K562 (cell line): Measurements from ENCODE around the gene VPS11. TPM values are rescaled to one million over a fixed set of nuclear protein-coding genes. Genes with fewer than 3 reads are reported as not detected.
A peak's percentile ranks its signal among the peaks of the same experiment; 100 is the strongest.

Source experiments
- ARID2 ChIP-seq: fragments of 450-650 bp; IDR thresholded peaks from 2 replicates; pipeline ENCODE4 v1.6.1; 2017; ENCODE audit warnings: antibody characterized with exemption, mild to moderate bottlenecking
- C11orf30 ChIP-seq: fragments of 450-650 bp; IDR thresholded peaks from 2 replicates; pipeline ENCODE4 v1.6.1; 2016; ENCODE audit warnings: low read depth, mild to moderate bottlenecking
- ELF2 ChIP-seq: fragments of 250-450 bp; sonication (Bioruptor Pico); IDR thresholded peaks from 2 replicates; pipeline ENCODE4 v1.5.0; 2021; ENCODE audit warnings: mild to moderate bottlenecking
- FOS ChIP-seq: IDR thresholded peaks from 3 replicates; pipeline ENCODE4 v1.6.1; 2011; ENCODE audit not compliant: insufficient read length; ENCODE audit errors: extremely low read depth
- FOXM1 ChIP-seq, 2 experiments: fragments of 450-650 bp in 1 of 2; sonication (generic) in 1 of 2; formaldehyde crosslinking in 1 of 2; IDR thresholded peaks; 2 replicates each; pipeline versions ENCODE4 v1.6.1 to v1.9.0; 2017 to 2022; ENCODE audit warnings: low read depth in 2 of 2, mild to moderate bottlenecking in 2 of 2, missing genetic modification reagents in 1 of 2, moderate library complexity in 1 of 2
- FOXP1 ChIP-seq: sonication (generic); formaldehyde crosslinking; IDR thresholded peaks from 2 replicates; pipeline ENCODE4 v1.8.0; 2022; ENCODE audit warnings: mild to moderate bottlenecking, missing genetic modification reagents
- HMG20A ChIP-seq: fragments of 450-650 bp; formaldehyde crosslinking; conservative IDR thresholded peaks from 2 replicates; pipeline ENCODE4 v1.4.0; 2020; ENCODE audit warnings: mild to moderate bottlenecking, mixed read lengths
- POLR2H ChIP-seq: IDR thresholded peaks from 2 replicates; pipeline ENCODE4 v1.6.1; 2016; ENCODE audit warnings: missing genetic modification characterization, low read depth, mild to moderate bottlenecking, control low read depth, missing compliant biosample characterization, moderate library complexity
- RBM22 ChIP-seq: fragments of 200-400 bp; formaldehyde crosslinking; IDR thresholded peaks from 2 replicates; pipeline ENCODE4 v1.6.1; 2018; ENCODE audit warnings: low read length, low read depth; ENCODE audit not compliant: poor library complexity, severe bottlenecking
- SIN3B ChIP-seq: fragments of 450-650 bp; IDR thresholded peaks from 2 replicates; pipeline ENCODE4 v1.6.1; 2017; ENCODE audit warnings: low read depth, mild to moderate bottlenecking, moderate library complexity
- SP1 ChIP-seq: sonication (generic); formaldehyde crosslinking; IDR thresholded peaks from 2 replicates; pipeline ENCODE4 v1.8.1; 2022; ENCODE audit warnings: mild to moderate bottlenecking, missing genetic modification reagents
- SRF ChIP-seq, 2 experiments: fragments of 250-450, 450-650 bp in 1 of 2; sonication (Bioruptor Pico) in 1 of 2; sonication (generic) in 1 of 2; formaldehyde crosslinking; IDR thresholded peaks; 2 replicates each; pipeline versions ENCODE4 v1.5.0 to v1.5.1; 2020 to 2022; ENCODE audit warnings: mild to moderate bottlenecking in 1 of 2, missing genetic modification reagents in 1 of 2
- TCF3 ChIP-seq: sonication (generic); formaldehyde crosslinking; IDR thresholded peaks from 2 replicates; pipeline ENCODE4 v1.4.0; 2020; ENCODE audit warnings: mild to moderate bottlenecking, missing genetic modification reagents
- ZNF431 ChIP-seq: sonication (generic); formaldehyde crosslinking; IDR thresholded peaks from 2 replicates; pipeline ENCODE4 v1.8.0; 2022; ENCODE audit warnings: mild to moderate bottlenecking, missing genetic modification reagents
- polyA plus RNA-seq, 8 experiments: library from polyadenylated mRNA; depleted of rRNA in 4 of 8; stranded (reverse) in 5 of 8; unstranded in 3 of 8; fragments of >200 nt; fragmentation: Nextera tagmentation in 2 of 8; fragmentation: Illumina TruSeq in 1 of 8; extraction: Ambion mirVana in 2 of 8; extraction: Trizol in 1 of 8; gene quantifications; 2 replicates each; pipeline versions ENCODE4 v1.2.1 to v1.2.3, GENCODE V29; 2011 to 2014; ENCODE audit warnings: inconsistent platforms in 1 of 8, missing spikeins in 1 of 8
- total RNA-seq, 7 experiments: library from RNA; depleted of rRNA in 6 of 7; stranded (reverse); fragments of >200 nt in 6 of 7; fragmentation: Illumina TruSeq in 2 of 7; extraction: Trizol in 2 of 7; gene quantifications; 2 replicates each; pipeline versions ENCODE4 v1.2.1 to v1.2.3, GENCODE V29; 2011 to 2021; ENCODE audit warnings: low replicate concordance in 1 of 7
- TF ChIP-seq, protein P1 (sequence below): fragments of 450-650 bp; IDR thresholded peaks from 2 replicates; pipeline ENCODE4 v1.7.1; 2018; ENCODE audit warnings: mild to moderate bottlenecking, low read depth; ENCODE audit not compliant: partially characterized antibody
- TF ChIP-seq, protein P2 (sequence below): sonication (generic); formaldehyde crosslinking; IDR thresholded peaks from 2 replicates; pipeline ENCODE4 v1.8.0; 2022; ENCODE audit warnings: mild to moderate bottlenecking, missing genetic modification reagents
- TF ChIP-seq, protein P3 (sequence below): fragments of 200-800 bp; sonication (Bioruptor generic); IDR thresholded peaks from 2 replicates; pipeline ENCODE4 v1.6.1; 2017; ENCODE audit warnings: missing genetic modification characterization, missing compliant biosample characterization
- TF ChIP-seq, protein P4 (sequence below): fragments of 250-450 bp; sonication (Bioruptor Pico); IDR thresholded peaks from 2 replicates; pipeline ENCODE4 v1.4.0; 2020; ENCODE audit warnings: mild to moderate bottlenecking, moderate library complexity

VPS11 gene
- total and polyA plus RNA-seq, 9 of the 15 experiments (the other 6 are each of a cell fraction or from before 2014, with no cell fraction given) = 14.1 to 35.5 (median 27.5) TPM

DNA sequence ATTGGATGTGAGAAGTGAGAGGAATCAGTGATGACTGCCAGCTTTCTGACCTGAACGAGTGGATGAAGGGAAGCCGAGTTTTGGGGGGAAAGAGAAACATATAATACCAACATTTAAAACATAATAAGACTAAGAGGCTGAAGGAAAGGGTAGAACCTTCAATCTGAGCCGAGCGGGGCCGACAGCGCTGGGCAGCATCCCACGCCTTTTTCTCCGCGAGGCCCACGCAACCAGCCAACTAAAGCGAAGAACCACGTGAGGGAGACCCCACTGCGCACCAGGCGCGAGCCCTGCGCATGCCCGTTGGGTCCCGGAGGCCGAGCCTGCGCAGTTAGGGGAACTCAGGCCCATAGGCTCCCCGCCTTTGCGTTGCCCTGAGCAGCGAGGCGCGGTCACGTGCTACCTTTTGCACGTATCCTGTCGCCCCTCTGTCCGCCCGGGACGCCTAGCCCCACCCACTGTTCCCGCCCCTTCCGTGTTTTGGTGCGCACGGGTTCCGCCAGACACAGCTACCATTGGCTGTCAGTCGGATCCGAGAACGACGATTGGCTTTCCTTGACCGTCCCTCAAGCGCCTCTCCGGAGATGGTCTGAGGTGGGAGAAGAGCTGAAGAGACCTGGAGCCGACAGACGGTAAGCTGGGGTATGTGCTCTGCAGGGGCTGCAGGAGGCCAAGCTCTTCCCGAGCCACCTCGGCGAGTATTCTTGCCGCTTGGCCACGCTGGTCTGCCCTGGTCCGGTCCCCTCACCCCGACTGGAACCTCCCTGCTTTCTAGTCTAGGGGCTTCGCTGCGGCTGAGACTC lies 53.6 kb downstream of the VPS11 start, which contains the start of gene HINFP (continued):
- TF ChIP-seq POLR2H (tag) = peak; percentile 64; the same call in 1 of the 2 replicates
- no peak; the same call in 1 of the 2 replicates for TF ChIP-seq TCF3 (CRISPR knock-in tag)
- peak; percentile 58 for TF ChIP-seq RBM22
- TF ChIP-seq ELF2 (CRISPR knock-in tag) = no peak; the same call in 1 of the 2 replicates
- peak; percentile 92 for TF ChIP-seq FOS
- TF ChIP-seq ARID2 = no peak
- TF ChIP-seq, protein P1, sequence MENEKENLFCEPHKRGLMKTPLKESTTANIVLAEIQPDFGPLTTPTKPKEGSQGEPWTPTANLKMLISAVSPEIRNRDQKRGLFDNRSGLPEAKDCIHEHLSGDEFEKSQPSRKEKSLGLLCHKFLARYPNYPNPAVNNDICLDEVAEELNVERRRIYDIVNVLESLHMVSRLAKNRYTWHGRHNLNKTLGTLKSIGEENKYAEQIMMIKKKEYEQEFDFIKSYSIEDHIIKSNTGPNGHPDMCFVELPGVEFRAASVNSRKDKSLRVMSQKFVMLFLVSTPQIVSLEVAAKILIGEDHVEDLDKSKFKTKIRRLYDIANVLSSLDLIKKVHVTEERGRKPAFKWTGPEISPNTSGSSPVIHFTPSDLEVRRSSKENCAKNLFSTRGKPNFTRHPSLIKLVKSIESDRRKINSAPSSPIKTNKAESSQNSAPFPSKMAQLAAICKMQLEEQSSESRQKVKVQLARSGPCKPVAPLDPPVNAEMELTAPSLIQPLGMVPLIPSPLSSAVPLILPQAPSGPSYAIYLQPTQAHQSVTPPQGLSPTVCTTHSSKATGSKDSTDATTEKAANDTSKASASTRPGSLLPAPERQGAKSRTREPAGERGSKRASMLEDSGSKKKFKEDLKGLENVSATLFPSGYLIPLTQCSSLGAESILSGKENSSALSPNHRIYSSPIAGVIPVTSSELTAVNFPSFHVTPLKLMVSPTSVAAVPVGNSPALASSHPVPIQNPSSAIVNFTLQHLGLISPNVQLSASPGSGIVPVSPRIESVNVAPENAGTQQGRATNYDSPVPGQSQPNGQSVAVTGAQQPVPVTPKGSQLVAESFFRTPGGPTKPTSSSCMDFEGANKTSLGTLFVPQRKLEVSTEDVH = peak; percentile 45
- 0 out of 2 replicates have a peak, but pooled peaks have one; percentile 56 for TF ChIP-seq FOXP1 (CRISPR knock-in tag)
- no peak for TF ChIP-seq FOXM1 (IDR thresholded peaks at IDR 0.05; ENCODE audit: low read depth)
- TF ChIP-seq FOXM1 (CRISPR knock-in tag; IDR thresholded peaks at IDR 0.05; ENCODE audit: low read depth) = no peak; the same call in 1 of the 2 replicates
- TF ChIP-seq, protein P2, sequence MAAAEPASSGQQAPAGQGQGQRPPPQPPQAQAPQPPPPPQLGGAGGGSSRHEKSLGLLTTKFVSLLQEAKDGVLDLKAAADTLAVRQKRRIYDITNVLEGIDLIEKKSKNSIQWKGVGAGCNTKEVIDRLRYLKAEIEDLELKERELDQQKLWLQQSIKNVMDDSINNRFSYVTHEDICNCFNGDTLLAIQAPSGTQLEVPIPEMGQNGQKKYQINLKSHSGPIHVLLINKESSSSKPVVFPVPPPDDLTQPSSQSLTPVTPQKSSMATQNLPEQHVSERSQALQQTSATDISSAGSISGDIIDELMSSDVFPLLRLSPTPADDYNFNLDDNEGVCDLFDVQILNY (CRISPR knock-in tag) = peak; percentile 90; the same call in 1 of the 2 replicates
- peak; percentile 69 for TF ChIP-seq ZNF431 (CRISPR knock-in tag)
- no peak for TF ChIP-seq HMG20A (CRISPR knock-in tag)
- TF ChIP-seq, protein P3, sequence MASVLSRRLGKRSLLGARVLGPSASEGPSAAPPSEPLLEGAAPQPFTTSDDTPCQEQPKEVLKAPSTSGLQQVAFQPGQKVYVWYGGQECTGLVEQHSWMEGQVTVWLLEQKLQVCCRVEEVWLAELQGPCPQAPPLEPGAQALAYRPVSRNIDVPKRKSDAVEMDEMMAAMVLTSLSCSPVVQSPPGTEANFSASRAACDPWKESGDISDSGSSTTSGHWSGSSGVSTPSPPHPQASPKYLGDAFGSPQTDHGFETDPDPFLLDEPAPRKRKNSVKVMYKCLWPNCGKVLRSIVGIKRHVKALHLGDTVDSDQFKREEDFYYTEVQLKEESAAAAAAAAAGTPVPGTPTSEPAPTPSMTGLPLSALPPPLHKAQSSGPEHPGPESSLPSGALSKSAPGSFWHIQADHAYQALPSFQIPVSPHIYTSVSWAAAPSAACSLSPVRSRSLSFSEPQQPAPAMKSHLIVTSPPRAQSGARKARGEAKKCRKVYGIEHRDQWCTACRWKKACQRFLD (CRISPR knock-in tag) = no peak
- TF ChIP-seq, protein P4, sequence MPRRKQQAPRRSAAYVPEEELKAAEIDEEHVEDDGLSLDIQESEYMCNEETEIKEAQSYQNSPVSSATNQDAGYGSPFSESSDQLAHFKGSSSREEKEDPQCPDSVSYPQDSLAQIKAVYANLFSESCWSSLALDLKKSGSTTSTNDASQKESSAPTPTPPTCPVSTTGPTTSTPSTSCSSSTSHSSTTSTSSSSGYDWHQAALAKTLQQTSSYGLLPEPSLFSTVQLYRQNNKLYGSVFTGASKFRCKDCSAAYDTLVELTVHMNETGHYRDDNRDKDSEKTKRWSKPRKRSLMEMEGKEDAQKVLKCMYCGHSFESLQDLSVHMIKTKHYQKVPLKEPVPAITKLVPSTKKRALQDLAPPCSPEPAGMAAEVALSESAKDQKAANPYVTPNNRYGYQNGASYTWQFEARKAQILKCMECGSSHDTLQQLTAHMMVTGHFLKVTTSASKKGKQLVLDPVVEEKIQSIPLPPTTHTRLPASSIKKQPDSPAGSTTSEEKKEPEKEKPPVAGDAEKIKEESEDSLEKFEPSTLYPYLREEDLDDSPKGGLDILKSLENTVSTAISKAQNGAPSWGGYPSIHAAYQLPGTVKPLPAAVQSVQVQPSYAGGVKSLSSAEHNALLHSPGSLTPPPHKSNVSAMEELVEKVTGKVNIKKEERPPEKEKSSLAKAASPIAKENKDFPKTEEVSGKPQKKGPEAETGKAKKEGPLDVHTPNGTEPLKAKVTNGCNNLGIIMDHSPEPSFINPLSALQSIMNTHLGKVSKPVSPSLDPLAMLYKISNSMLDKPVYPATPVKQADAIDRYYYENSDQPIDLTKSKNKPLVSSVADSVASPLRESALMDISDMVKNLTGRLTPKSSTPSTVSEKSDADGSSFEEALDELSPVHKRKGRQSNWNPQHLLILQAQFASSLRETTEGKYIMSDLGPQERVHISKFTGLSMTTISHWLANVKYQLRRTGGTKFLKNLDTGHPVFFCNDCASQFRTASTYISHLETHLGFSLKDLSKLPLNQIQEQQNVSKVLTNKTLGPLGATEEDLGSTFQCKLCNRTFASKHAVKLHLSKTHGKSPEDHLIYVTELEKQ = no peak
- peak; percentile 54 for TF ChIP-seq C11orf30
- TF ChIP-seq SIN3B = peak; percentile 54; the same call in 1 of the 2 replicates
- TF ChIP-seq SP1 (CRISPR knock-in tag) = peak; percentile 89
- no peak; a peak in 1 of 4 replicates for TF ChIP-seq SRF (CRISPR knock-in tag; IDR thresholded peaks at IDR 0.05)
